Umbilical cord (tissue), 2 donors: ENCODE data around the gene TNIK. TPM values are rescaled to one million over a fixed set of nuclear protein-coding genes. Genes with fewer than 3 reads are reported as not detected.

Experiments
- DNase-seq: peaks from one replicate; pipeline ENCODE4 v3.0.0-alpha.2; 2015; ENCODE audit warnings: low spot score
- total RNA-seq: library from RNA; depleted of rRNA; stranded (reverse); fragments of >200 nt; gene quantifications from one replicate; pipeline ENCODE4 v1.2.3, GENCODE V29; 2014; ENCODE audit warnings: low replicate concordance; ENCODE audit not compliant: insufficient read depth

The TNIK gene
- total RNA-seq: 11.6 TPM

- DNase-seq: peak; percentile 93
These were observed at the start of gene TNIK for GRCh38 chr3:171459942-171460724. Gene TNIK (minus strand): TSS chr3:171460405. CDS start chr3:171460063, 342 bp downstream.

DNA sequence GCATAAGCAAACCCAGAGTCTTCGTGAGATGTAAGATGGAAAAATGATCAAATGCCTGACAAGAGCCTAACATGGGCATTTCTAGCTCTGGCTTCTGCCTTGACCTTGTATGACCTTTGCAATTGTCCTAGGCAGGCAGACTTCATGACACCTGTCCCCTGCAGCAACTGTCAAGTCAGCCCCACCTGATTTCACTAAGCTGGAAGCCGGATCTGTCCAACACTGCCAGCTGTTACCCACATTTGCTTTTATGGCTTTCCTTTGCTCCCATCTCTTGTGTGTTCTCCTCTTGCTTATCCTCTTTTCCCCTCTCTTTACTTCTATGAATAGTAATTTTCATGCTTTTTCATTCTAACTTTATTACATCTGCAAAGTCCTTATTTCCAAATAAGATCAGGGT, 48.5 kb upstream of the TNIK start:
- DNase-seq: no peak

- no peak for DNase-seq
These were observed 48.0 kb upstream of the TNIK start for GRCh38 chr3:171508206-171508605.

DNA sequence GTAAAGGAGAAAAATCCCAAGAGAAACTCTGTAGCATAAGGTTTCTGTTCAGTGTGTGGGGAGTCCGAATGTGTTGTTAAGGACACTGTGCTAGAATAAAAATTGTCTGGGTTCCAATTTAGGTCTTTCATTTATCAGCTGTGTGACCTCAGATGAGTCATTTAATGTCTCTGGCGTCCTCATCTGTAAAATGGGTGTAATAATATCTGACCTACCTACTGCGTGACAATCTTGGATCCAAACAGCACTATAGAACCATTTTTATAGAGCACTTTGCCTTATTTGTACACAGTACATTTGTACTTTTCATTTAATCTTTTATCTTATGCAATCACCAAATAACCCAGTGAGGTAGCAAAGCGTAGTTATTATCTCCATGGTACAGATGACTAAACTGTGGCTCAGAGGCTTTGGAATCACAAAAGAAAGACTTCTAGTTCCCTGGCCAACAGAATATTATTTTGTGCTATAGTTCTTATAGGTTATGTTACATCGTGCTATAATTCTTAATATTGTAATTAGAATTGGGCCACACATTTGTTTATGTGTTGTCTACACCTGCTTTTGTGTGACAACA, 46.6 kb upstream of the TNIK start:
- DNase-seq: no peak

- no peak for DNase-seq
These were observed 45.7 kb upstream of the TNIK start for GRCh38 chr3:171505822-171506333.

DNA sequence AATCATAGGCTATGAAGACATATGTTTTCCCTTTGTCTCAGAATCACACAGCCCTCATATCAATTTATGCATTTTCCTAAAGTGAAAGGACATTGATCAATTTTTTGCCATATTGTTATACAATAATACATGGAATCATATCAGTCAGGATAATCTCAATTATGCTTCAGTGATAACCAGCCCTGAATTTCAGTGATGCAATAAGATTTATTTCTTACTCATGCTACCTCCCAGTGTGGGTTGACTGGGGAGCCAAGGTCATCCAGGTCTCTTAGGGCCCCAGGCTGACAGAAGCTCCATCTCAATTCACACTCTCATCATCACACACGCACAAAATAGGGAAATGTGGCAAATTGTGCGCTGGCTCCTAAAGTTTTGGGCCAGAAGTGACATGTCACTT, 44.2 kb upstream of the TNIK start:
- no peak for DNase-seq

- DNase-seq: peak; percentile 33
These were observed 43.6 kb upstream of the TNIK start for GRCh38 chr3:171503817-171504216.

- no peak for DNase-seq
These were observed 38.7 kb upstream of the TNIK start for GRCh38 chr3:171498921-171499320.

GRCh38 chr3:171497468-171497867, 37.3 kb upstream of the TNIK start:
- DNase-seq: no peak

DNA sequence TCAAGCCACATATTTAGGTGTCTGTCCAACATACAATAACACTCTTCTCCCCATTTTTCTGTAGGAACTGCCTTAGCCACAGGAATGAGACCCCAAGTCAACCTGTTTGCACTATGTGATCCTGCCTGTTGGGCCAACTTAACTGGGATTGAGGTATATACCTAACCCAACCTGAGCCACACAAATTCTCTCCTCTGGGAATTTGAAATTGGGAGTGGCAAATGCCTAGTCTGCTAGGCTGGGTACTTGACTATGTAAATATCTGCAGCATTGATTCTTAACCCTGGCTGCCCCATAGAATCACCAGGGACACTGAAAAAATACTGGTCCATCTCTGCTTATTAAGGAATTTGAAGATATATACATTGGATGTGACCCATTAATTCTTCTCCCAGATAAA, 35.2 kb upstream of the TNIK start:
- DNase-seq: no peak

GRCh38 chr3:171494457-171495109, 34.4 kb upstream of the TNIK start:
- no peak for DNase-seq

DNA sequence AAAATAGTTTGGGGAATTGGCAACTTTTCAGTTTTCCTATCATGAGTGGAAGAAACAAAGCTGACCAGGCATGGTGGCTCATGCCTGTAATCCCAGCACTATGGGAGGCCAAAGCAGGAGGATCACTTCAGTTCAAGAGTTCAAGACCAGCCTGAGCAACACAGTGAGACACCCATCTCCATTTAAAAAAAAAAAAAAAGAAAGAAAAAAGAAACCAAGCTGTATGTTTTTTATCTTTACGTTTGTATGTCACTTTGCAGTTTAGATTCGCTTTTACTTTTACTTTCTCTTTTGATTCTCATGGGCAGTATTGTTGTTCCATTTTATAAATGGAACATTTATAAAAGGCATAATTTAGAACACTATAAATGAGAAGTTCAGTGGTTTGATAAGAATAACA, 31.2 kb upstream of the TNIK start:
- DNase-seq: no peak

DNA sequence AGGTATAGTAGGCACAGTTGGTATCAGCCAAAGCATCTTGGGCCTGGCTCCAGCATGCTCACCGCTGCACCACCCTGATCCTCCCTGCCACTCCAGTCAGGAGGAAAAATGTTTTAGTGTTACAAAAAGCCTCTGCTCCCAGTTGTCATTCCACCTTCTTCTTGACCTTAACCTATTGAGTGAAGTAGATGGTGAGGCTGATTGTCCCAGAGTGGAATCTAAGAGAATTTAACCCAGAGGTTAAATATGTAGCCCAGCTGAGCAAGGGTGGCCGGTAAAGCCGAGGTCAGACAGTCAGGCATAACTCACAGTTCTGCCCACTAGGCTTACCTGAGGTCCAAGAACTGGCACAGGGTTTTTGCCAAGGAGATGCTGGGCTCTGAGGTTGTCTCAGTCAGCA, 30.7 kb upstream of the TNIK start:
- no peak for DNase-seq

- no peak for DNase-seq
These were observed 29.1 kb upstream of the TNIK start for GRCh38 chr3:171489348-171489747.

DNA sequence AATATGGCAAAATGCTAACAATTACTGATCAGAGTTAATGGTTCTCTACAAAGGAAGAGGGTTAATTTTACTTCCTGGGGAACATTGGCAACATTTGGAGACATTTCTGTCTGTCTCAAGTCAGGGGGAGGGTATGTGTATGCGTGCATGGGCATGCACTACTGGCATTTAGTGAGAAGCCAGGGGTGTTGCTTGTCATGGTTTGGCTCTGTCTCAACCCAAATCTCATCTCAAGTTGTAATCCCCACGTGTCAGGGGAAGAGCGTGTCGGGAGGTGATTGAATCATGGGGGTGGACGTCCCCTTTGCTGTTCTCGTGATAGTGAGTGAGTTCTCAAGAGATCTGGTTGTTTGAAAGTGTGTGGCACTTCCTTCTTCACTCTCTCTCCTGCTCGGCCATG, 28.3 kb upstream of the TNIK start:
- DNase-seq: no peak

DNA sequence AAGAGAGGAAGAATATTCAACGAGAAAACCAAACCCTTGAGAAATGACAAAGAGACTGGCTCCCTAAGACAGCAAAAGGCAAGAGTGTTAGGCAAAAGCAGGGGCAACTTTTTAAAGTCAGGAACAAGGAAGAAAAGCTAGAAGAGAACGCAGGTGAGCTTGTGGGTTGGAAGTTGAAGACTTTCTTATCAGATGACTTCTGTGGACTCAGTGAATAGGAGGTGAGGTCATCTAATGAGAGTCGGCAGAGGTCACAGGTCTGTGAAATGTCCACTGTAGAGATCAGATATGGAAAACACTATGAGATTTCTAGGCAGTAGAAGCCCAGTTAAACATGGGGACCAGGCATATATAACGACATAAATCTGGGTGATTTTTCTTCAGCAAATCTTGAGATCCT, 27.2 kb upstream of the TNIK start:
- no peak for DNase-seq

- DNase-seq: no peak
These were observed 25.1 kb upstream of the TNIK start for GRCh38 chr3:171485338-171485737.

GRCh38 chr3:171481011-171481410, 20.8 kb upstream of the TNIK start:
- DNase-seq: no peak

DNA sequence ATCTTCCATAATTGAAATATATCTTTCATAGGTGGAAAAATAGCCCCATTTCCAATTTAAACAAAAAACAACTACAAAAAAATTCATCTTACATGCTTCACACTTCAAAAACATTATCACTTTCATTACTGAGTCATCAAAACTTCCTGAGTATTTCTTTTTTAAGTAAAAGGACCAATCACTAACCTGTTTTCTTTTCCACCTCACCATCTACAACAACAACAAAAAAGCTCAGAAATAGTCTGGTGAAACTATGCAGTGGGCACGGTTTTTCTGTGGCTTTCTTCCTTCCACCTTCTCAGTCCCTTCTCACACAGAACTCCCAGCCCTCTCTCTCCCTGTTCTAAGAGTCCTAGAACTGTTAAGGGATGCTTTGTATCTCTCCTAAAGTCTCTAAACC, 20.3 kb upstream of the TNIK start:
- DNase-seq: no peak

GRCh38 chr3:171476532-171477102, 16.4 kb upstream of the TNIK start:
- DNase-seq: no peak

DNA sequence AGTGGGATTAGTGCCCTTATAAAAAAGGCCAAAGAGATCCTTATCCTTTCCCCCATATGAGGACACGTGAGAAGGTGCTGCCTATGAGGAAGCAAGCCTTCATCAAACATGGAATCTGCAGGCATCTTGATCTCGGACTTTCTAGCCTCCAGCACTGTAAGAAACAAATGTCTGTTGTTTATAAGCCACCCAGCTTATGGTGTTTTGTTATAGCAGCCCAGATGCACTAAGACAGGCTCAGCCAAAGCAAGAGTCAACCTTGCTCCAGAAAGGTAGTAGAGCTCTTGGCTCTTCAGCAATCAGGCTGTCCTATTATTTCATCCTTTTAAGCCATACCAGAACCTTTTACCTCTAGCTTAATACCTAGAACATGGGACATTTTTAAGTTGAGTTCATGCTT, 12.3 kb upstream of the TNIK start:
- DNase-seq: no peak

DNA sequence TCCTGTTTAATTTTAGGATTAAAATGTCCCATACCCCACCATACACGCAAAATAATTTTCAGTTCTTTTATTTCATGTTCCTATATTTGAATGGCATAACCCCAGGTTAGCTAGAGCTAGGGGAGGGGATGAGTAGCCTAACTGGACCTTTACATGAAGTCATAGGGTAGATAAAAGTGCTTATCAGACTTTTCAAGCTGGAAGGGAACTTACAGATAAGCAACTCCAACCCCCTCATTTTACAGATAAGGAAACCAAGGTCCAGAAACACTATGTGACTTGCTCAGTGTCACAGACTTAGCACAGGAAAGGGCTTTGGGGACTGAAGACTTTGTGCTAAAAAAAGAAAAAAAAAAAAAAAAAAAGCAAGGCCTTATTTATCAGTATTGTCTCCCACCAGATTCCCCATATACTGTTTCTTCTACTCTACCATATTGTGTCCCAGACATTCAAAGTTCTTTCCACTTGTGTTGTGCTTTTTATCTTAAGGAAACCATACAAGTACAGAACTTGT, 10.6 kb upstream of the TNIK start:
- DNase-seq: no peak
